Smooth muscle cell (in vitro differentiated cells): ENCODE data around the gene BRD1. TPM values are rescaled to one million over a fixed set of nuclear protein-coding genes. Genes with fewer than 3 reads are reported as not detected.
A peak's percentile ranks its signal among the peaks of the same experiment; 100 is the strongest.

ENCODE experiments used
- DNase-seq: peaks from one replicate; lab custom pipeline; 2025; ENCODE audit not compliant: unreplicated experiment; lab: John Stamatoyannopoulos, UW
- H2AFZ ChIP-seq: fragments of 200-600 bp; sonication (generic); 2 replicates; pipeline ENCODE4 v1.6.0; 2016; ENCODE audit warnings: antibody characterized with exemption, low read depth, mild to moderate bottlenecking
- H3F3A ChIP-seq: fragments of 200-600 bp; sonication (generic); 2 replicates; pipeline ENCODE4 v1.6.0; 2017; ENCODE audit warnings: antibody characterized with exemption, low read depth
- H3K27ac ChIP-seq: fragments of 200-600 bp; sonication (generic); 2 replicates; pipeline ENCODE4 v1.5.1; 2016; ENCODE audit warnings: low read depth, mild to moderate bottlenecking
- H3K27me3 ChIP-seq: fragments of 200-600 bp; sonication (generic); 2 replicates; pipeline ENCODE4 v1.6.1; 2016; ENCODE audit warnings: low read depth, mild to moderate bottlenecking
- H3K36me3 ChIP-seq: fragments of 200-600 bp; sonication (generic); 2 replicates; pipeline ENCODE4 v1.5.1; 2016; ENCODE audit warnings: low read depth
- H3K4me1 ChIP-seq: fragments of 200-600 bp; sonication (generic); 2 replicates; pipeline ENCODE4 v1.5.1; 2016; ENCODE audit warnings: low read depth
- H3K4me2 ChIP-seq: fragments of 200-600 bp; sonication (generic); 2 replicates; pipeline ENCODE4 v1.6.0; 2016; ENCODE audit warnings: mild to moderate bottlenecking
- H3K4me3 ChIP-seq: fragments of 200-600 bp; sonication (generic); 2 replicates; pipeline ENCODE4 v1.5.1; 2016; ENCODE audit warnings: mild to moderate bottlenecking
- H3K79me2 ChIP-seq: fragments of 200-600 bp; sonication (generic); 2 replicates; pipeline ENCODE4 v1.6.0; 2016; ENCODE audit warnings: low read depth, mild to moderate bottlenecking
- H3K9ac ChIP-seq: fragments of 200-600 bp; sonication (generic); 2 replicates; pipeline ENCODE4 v1.6.0; 2016; ENCODE audit warnings: low read depth
- H3K9me3 ChIP-seq: fragments of 200-600 bp; sonication (generic); replicated peaks from 2 replicates; pipeline ENCODE4 v1.5.1; 2016; ENCODE audit warnings: low read depth
- H4K20me1 ChIP-seq: fragments of 200-600 bp; sonication (generic); 2 replicates; pipeline ENCODE4 v1.6.0; 2016; ENCODE audit warnings: low read depth
- WGBS: methylation state at CpG from one replicate; pipeline ENCODE4 v1.1.7; 2016; ENCODE audit warnings: low lambda C conversion rate; 5-methylcytosine and 5-hydroxymethylcytosine counted together
- polyA plus RNA-seq: library from polyadenylated mRNA; unstranded; fragments of >200 nt; fragmentation: Nextera tagmentation; extraction: Ambion mirVana; gene quantifications from 2 replicates; pipeline ENCODE4 v1.2.1, GENCODE V29; 2016
- small RNA-seq: library from RNA; depleted of rRNA; stranded (forward); fragments of <200 nt; gene quantifications from one replicate; pipeline ENCODE3, GENCODE V24; 2014
- total RNA-seq: library from RNA; depleted of rRNA; stranded (reverse); fragments of >200 nt; gene quantifications from 2 replicates; pipeline ENCODE4 v1.2.3, GENCODE V29; 2014
- TF ChIP-seq, protein P1 (sequence below): fragments of 200-600 bp; sonication (generic); IDR thresholded peaks from 2 replicates; pipeline ENCODE4 v1.5.1; 2017; ENCODE audit warnings: borderline replicate concordance, mild to moderate bottlenecking, antibody characterized with exemption; ENCODE audit not compliant: insufficient read depth, poor library complexity, severe bottlenecking

The BRD1 gene
- total and polyA plus RNA-seq, 2 experiments from 2014 or later = 15.0 to 20.5 TPM

GRCh38 chr22:49724893-49725489 lies 102.7 kb downstream of the BRD1 start:
- Histone ChIP-seq H2AFZ (no peak overlapping the region), H3K79me2 (no peaks in the 10 kb centered on the region), H3K27ac (no peak overlapping the region), H3F3A (no peaks in the 10 kb centered on the region), H3K4me1 (no peaks in the 10 kb centered on the region), H3K9me3 (no peaks in the 10 kb centered on the region), H3K27me3 (peaks cover 64% of the 10 kb centered on the region), H4K20me1 (no peaks in the 10 kb centered on the region), H3K4me2 (no peak overlapping the region), H3K4me3 (no peak overlapping the region), H3K36me3 (no peaks in the 10 kb centered on the region), H3K9ac (no peak overlapping the region)
- whole genome bisulfite sequencing = 27% methylated on average over 39 of the region's 41 CpGs
- TF ChIP-seq, protein P1, sequence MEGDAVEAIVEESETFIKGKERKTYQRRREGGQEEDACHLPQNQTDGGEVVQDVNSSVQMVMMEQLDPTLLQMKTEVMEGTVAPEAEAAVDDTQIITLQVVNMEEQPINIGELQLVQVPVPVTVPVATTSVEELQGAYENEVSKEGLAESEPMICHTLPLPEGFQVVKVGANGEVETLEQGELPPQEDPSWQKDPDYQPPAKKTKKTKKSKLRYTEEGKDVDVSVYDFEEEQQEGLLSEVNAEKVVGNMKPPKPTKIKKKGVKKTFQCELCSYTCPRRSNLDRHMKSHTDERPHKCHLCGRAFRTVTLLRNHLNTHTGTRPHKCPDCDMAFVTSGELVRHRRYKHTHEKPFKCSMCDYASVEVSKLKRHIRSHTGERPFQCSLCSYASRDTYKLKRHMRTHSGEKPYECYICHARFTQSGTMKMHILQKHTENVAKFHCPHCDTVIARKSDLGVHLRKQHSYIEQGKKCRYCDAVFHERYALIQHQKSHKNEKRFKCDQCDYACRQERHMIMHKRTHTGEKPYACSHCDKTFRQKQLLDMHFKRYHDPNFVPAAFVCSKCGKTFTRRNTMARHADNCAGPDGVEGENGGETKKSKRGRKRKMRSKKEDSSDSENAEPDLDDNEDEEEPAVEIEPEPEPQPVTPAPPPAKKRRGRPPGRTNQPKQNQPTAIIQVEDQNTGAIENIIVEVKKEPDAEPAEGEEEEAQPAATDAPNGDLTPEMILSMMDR = peak; percentile 48
- DNase-seq = no peak

GRCh38 chr22:49724030-49724892 lies 103.4 kb downstream of the BRD1 start:
- Histone ChIP-seq H3K36me3 (no peaks in the 10 kb centered on the region), H3K4me1 (no peaks in the 10 kb centered on the region), H4K20me1 (no peaks in the 10 kb centered on the region), H3K9ac (no peak overlapping the region), H3K9me3 (no peaks in the 10 kb centered on the region), H3K79me2 (no peaks in the 10 kb centered on the region), H3F3A (no peaks in the 10 kb centered on the region), H3K27ac (no peak overlapping the region), H3K27me3 (peaks cover 62% of the 10 kb centered on the region), H2AFZ (no peak overlapping the region), H3K4me3 (no peak overlapping the region), H3K4me2 (no peak overlapping the region)
- no peak for DNase-seq
- WGBS = 63% methylated on average over 53 of the region's 54 CpGs
- TF ChIP-seq, protein P1 = no peak

GRCh38 chr22:49723478-49724029 lies 104.1 kb downstream of the BRD1 start:
- no peaks in the 10 kb centered on the region for H4K20me1 ChIP-seq
- no peak overlapping the region for H3K9ac ChIP-seq
- H3K9me3 ChIP-seq = no peaks in the 10 kb centered on the region
- no peaks in the 10 kb centered on the region for H3K36me3 ChIP-seq
- H3K79me2 ChIP-seq = no peaks in the 10 kb centered on the region
- H3K4me3 ChIP-seq = no peak overlapping the region
- no peaks in the 10 kb centered on the region for H3F3A ChIP-seq
- H3K27me3 ChIP-seq = peaks cover 57% of the 10 kb centered on the region
- H3K4me2 ChIP-seq = no peak overlapping the region
- DNase-seq = no peak
- no peak overlapping the region for H2AFZ ChIP-seq
- H3K27ac ChIP-seq = no peak overlapping the region
- TF ChIP-seq, protein P1 = no peak
- H3K4me1 ChIP-seq = no peaks in the 10 kb centered on the region
- 95% methylated on average over 14 of the region's 14 CpGs for WGBS

Small RNAs within 50 kb of the gene (small RNA-seq; reads per million reads assigned to genes)
- gene AL117328.1 = not detected
- gene RF00017 = not detected

Other genes starting within 250 kb of the BRD1 start
- gene ZBED4, start 26.0 kb upstream of the BRD1 start, total RNA-seq = 16.6 and 16.8 TPM in 2 replicates
- gene ZBED4, start 26.0 kb upstream of the BRD1 start, polyA plus RNA-seq = 12.1 and 13.1 TPM in 2 replicates
- 12.7 and 13.9 TPM in 2 replicates for gene ALG12, start 90.6 kb upstream of the BRD1 start, total RNA-seq
- gene ALG12, start 90.6 kb upstream of the BRD1 start, polyA plus RNA-seq = 42.7 and 45.9 TPM in 2 replicates
- 47.4 and 52.7 TPM in 2 replicates for gene CRELD2, start 90.8 kb upstream of the BRD1 start, total RNA-seq
- gene CRELD2, start 90.8 kb upstream of the BRD1 start, polyA plus RNA-seq = 100 and 127 TPM in 2 replicates
- gene PIM3, start 132.9 kb upstream of the BRD1 start, total RNA-seq = 19.1 and 20.1 TPM in 2 replicates
- 43.3 and 51.9 TPM in 2 replicates for gene PIM3, start 132.9 kb upstream of the BRD1 start, polyA plus RNA-seq
- gene IL17REL, start 184.9 kb upstream of the BRD1 start, total RNA-seq = 0.04 TPM in 1 of 2 replicates, not detected in the other
- gene IL17REL, start 184.9 kb upstream of the BRD1 start, polyA plus RNA-seq = not detected in 2 replicates
- not detected in 2 replicates for gene TTLL8, start 230.4 kb upstream of the BRD1 start, total RNA-seq
- gene TTLL8, start 230.4 kb upstream of the BRD1 start, polyA plus RNA-seq = 0.10 TPM in 1 of 2 replicates, not detected in the other